GDM1 (cell line): Measurements from ENCODE around the gene NCAN.

Source experiments
- DNase-seq: peaks from one replicate; lab custom pipeline; 2025; lab: John Stamatoyannopoulos, UW

NCAN gene

GRCh38 chr19:19260417-19261214 lies 48.9 kb downstream of the NCAN start:
- DNase-seq = no peak

DNA sequence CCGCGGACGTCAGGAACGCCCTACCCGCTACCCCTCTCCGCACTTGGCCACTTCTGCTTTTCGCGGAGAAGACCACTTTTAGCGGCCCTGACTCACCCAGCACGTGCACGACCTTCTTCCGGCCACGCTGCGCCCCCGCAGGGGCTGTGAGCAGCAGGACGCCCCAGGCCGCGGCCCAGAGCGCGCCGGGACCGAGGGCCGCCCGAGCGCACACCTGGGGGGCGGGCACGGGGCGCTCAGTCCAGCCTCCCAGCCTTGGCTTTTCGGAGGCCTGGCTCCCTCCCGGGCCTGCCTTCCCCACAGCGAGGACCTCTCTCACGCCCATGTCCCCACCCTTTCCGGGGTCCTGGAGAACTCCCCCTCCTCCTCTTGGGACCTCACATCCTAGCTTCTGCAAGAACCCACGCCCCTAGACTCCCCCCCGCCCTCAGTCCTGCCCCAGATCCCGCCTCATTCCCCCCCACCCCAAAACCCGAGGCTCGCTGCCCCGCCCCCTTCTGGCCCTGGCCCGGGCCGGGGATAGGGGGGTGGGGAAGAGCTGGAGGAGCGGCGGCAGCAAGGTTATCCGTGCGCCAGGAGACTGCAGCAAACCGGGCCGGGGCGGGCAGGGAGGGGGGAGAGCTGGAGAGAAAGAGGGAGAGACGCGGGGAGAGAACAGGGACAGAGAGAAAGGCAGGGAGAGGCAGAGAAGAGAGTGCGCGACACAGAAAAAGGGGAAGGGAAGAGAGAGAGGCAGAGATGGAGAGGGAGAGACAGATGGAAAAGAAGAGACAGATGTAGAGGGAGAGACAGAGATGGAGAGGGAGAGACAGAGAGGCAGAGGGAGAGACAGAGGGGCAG lies 49.8 kb downstream of the NCAN start:
- DNase-seq = no peak

GRCh38 chr19:19262190-19263057 lies 50.7 kb downstream of the NCAN start:
- DNase-seq = no peak

GRCh38 chr19:19263886-19264487 lies 52.2 kb downstream of the NCAN start:
- no peak for DNase-seq

- DNase-seq = no peak
These were observed 55.5 kb downstream of the NCAN start for GRCh38 chr19:19267305-19267704.

DNA sequence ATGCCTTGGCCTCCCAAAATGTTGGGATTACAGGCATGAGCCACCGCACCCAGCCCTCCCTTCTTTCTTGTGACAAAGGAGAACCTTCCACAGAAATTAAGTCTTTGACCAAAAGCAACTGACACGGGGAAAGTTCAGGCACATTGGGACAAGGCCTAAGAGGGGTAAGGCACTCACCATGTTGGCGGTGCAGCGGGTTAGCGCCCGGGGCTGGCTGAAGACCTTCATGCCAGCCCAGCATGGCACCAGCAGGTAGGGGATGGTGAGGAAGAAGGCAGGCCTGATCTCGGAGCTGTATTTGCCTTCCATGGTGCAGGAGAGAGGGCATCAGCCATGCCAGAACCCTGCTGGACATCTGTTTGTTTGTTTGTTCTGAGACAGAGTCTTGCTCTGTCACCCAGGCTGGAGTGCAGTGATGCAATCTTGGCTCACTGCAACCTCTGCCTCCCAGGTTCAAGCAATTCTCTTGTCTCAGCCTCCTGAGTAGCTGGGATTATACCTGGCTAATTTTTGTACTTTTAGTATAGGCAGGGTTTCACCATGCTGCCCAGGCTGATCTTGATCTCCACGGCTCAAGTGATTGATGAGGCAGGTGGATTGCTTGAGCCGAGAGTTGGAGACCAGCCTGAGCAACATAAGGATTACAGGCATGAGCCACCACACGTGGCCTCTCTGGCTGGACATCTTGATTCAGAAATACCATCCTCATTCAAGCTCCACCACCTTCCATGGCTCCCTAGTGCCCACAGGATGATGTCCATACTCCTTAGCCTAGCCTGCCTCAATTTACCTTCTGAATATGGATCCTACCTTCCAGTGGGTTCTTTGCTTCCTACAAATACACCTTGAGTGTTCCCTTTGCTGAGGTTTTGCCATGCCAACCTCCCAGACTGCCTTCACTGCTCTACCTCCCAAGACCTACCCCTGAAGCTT lies 57.0 kb downstream of the NCAN start:
- no peak for DNase-seq

- no peak for DNase-seq
These were observed 58.4 kb downstream of the NCAN start for GRCh38 chr19:19269952-19270694.

DNA sequence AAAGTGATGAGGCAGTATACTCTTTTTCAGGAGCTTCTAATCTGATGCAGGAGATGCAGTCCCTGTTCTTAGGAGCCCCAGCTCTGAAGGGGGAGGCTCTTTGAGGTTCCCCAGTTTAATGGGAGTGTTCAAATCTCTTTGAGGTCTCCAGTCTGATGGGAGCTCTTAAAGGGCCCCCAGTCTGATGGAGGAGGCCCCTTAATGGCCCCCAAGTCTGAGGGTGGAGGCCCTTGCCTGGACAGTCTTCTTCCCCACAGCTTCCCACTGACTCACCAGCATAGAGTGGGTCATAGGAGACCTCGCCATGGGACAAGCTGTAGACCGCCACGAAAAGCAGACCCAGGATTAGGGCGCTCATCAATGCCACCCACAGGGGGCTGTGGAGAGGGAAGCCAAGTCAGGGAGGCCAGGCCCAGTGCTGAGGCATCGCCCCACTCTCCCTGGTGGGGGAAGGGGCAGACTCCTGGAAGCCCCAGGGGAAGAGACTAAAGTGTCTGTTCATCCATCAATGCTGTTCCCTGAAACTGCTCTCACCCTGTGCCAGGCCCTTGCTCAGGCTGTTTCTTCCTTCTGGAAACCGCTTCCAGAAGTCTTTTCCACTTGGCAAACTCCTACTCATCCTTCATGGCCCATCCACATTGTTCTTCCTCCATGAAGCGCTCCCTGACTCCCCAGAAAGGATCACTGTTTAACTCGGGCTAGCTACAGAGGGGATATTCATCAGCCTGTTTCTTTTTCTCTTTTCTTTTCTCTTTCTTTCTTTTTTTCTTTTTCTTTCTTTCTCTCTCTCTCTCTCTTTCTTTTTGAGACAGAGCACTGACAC lies 59.2 kb downstream of the NCAN start:
- DNase-seq = no peak

DNA sequence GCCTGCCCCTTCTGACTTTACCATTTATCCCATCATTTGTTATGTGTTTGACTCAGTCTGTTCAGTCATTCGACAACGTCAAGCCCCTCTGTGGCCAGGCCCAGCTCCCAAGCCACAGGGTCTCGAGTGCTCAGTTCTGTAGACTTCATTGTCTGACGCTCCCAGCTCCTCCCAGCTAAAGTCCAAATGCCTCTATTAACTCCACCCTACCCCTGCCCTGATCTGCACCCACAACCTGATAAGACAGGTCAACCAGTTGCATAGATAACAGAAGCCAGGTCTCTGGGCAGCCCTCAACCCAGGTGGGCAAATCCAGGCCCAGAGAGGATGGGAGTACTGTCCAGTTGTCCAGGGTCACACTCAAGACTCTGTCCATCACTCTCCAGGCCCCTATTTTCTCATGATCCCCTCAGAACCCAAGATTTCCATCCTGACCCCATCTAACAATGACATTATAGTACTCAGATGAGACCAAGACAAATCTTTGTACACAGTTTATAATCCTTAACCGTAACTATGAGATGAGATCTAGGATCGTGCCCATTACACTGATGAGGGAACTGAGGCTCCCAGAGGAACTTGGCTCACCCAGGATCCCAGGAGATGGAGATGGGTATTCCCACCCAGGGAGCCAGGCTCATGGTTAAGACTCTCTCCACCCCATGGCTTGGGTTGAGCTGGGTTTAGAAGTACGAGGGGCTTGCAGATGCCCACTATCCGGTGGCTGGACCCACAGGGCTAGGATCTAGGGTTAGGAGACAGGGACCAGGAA lies 60.3 kb downstream of the NCAN start:
- DNase-seq = no peak

GRCh38 chr19:19274146-19274545 lies 62.4 kb downstream of the NCAN start:
- DNase-seq = no peak

- no peak for DNase-seq
These were observed 63.2 kb downstream of the NCAN start for GRCh38 chr19:19274716-19275565.

GRCh38 chr19:19276386-19276785 lies 64.6 kb downstream of the NCAN start:
- no peak for DNase-seq

DNA sequence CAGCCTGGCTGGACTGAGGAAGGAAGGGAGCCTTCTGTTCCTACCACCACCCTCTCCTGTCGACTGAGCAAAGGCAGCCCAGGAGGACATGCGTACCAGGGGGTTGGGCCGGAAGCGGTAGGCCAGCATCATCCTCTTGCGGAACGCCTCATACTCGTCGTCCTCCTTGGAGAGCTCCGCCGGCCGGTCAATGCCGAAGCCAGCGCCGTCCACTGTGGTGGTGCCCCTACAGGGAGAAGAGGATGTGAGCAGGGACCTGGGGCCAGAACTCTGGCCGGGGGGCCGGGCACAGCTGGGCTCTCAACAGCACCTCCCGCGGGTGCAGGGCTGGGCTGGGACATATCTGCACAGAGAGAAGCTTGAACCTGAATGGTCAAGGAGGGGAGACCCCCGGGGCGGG lies 65.1 kb downstream of the NCAN start:
- no peak for DNase-seq

- no peak for DNase-seq
These were observed 66.6 kb downstream of the NCAN start for GRCh38 chr19:19278315-19278714.

GRCh38 chr19:19279062-19279612 lies 67.4 kb downstream of the NCAN start:
- no peak for DNase-seq

- DNase-seq = no peak
These were observed 68.1 kb downstream of the NCAN start for GRCh38 chr19:19279853-19280252.

- no peak for DNase-seq
These were observed 68.8 kb downstream of the NCAN start for GRCh38 chr19:19280561-19280960.
